ENCODE measurements around the gene RBM8A. TPM values are rescaled to one million over a fixed set of nuclear protein-coding genes. Genes with fewer than 3 reads are reported as not detected.

The RBM8A gene
- total and polyA plus RNA-seq, 12 donors: 34.5 to 151 (median 67.4) TPM

- WGBS, 2 donors: 84 to 89% methylated on average over 6 of the region's 6 CpGs
- TF ChIP-seq CTCF (IDR thresholded peaks at IDR 0.05): no peak
- ATAC-seq (no peak), DNase-seq (no peak)
- Histone ChIP-seq H3K4me1 (peaks cover 0 to 6% (median 0%) of the 10 kb centered on the region in 9 donors), H3K9me3 (no peaks in the 10 kb centered on the region), H3K4me3 (no peak overlapping the region), H3K27ac (no peak overlapping the region), H3K36me3 (peaks cover 0 to 100% (median 24%) of the 10 kb centered on the region in 9 donors), H3K27me3 (no peaks in the 10 kb centered on the region)
- intact Hi-C loops (cut with DNase I): no loop called here
Observed at GRCh38 chr1:145942871-145943270, 15.6 kb upstream of the RBM8A start.

GRCh38 chr1:145942405-145942804 is 15.1 kb upstream of the RBM8A start:
- Histone ChIP-seq H3K4me1 (peaks cover 0 to 2% (median 0%) of the 10 kb centered on the region in 9 donors), H3K36me3 (peaks cover 0 to 100% (median 29%) of the 10 kb centered on the region in 9 donors), H3K27ac (no peak overlapping the region), H3K27me3 (no peaks in the 10 kb centered on the region), H3K4me3 (no peak overlapping the region), H3K9me3 (no peaks in the 10 kb centered on the region)
- intact Hi-C loops (cut with DNase I): no loop called here
- ATAC-seq: no peak
- 88 to 92% methylated on average over 4 of the region's 4 CpGs for WGBS, 2 donors
- no peak for DNase-seq
- TF ChIP-seq CTCF (IDR thresholded peaks at IDR 0.05): no peak

GRCh38 chr1:145937436-145937835 is 10.2 kb upstream of the RBM8A start:
- Histone ChIP-seq H3K4me3 (no peak overlapping the region), H3K36me3 (peaks cover 0 to 100% (median 39%) of the 10 kb centered on the region in 9 donors), H3K27ac (no peak overlapping the region), H3K9me3 (no peaks in the 10 kb centered on the region), H3K4me1 (peaks cover 0 to 5% (median 0%) of the 10 kb centered on the region in 9 donors), H3K27me3 (no peaks in the 10 kb centered on the region)
- 83 to 85% methylated on average over 1 of the region's 1 CpG for WGBS, 2 donors
- intact Hi-C loops (cut with DNase I): no loop called here
- no peak for DNase-seq
- ATAC-seq: no peak
- TF ChIP-seq CTCF (IDR thresholded peaks at IDR 0.05): no peak

DNA sequence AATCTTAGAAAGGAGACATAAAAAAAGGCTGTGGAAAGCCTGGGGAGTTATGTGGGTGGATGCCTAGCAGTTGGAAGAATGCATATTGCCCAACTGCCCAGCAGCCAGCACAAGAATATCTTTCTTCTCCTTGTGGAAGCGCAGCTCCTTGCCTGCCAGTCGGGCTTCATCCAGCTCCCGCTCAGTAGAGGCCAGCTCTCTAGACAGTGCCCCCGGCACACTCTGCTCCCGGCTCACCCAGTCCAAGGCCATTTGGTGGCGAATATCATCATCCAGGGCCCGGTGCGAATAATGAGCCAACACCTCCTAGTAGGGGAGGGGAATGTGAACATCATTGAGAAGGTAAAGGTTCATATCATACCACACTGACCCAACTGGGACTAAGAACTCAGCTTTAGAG is 9.0 kb upstream of the RBM8A start:
- H3K4me1 ChIP-seq: peaks cover 0 to 5% (median 0%) of the 10 kb centered on the region in 9 donors
- H3K9me3 ChIP-seq: no peaks in the 10 kb centered on the region
- DNase-seq: no peak
- ATAC-seq: no peak
- no peak overlapping the region for H3K27ac ChIP-seq
- intact Hi-C loops (cut with DNase I): no loop called here
- WGBS, 2 donors: 88 to 95% methylated on average over 8 of the region's 8 CpGs
- no peaks in the 10 kb centered on the region for H3K27me3 ChIP-seq
- no peak overlapping the region for H3K4me3 ChIP-seq
- peaks cover 0 to 100% (median 34%) of the 10 kb centered on the region in 9 donors for H3K36me3 ChIP-seq
- TF ChIP-seq CTCF (IDR thresholded peaks at IDR 0.05): no peak
